Suprapubic skin (tissue), 4 donors: ENCODE data around the gene A3GALT2. TPM values are rescaled to one million over a fixed set of nuclear protein-coding genes. Genes with fewer than 3 reads are reported as not detected.
A peak's percentile ranks its signal among the peaks of the same experiment; 100 is the strongest.

Source experiments
- DNase-seq, 2 donors: peaks; one replicate each; pipeline ENCODE4 v3.0.0-alpha.2; 2019; ENCODE audit warnings: low spot score in 2 of 2
- H3K27ac ChIP-seq: fragments of 200-600 bp; sonication (generic); one replicate; pipeline ENCODE4 v1.5.1; 2019
- H3K27me3 ChIP-seq: fragments of 200-600 bp; sonication (generic); one replicate; pipeline ENCODE4 v1.5.1; 2019
- H3K36me3 ChIP-seq: fragments of 200-600 bp; sonication (generic); one replicate; pipeline ENCODE4 v1.5.1; 2019
- H3K4me1 ChIP-seq: fragments of 200-600 bp; sonication (generic); one replicate; pipeline ENCODE4 v1.5.1; 2019
- H3K4me3 ChIP-seq: fragments of 200-600 bp; sonication (generic); one replicate; pipeline ENCODE4 v1.5.1; 2019; ENCODE audit warnings: mild to moderate bottlenecking
- H3K9me3 ChIP-seq: fragments of 200-600 bp; sonication (generic); one replicate; pipeline ENCODE4 v1.5.1; 2019
- EP300 ChIP-seq: sonication (generic); formaldehyde crosslinking; IDR thresholded peaks from one replicate; pipeline ENCODE4 v1.6.1; 2017; ENCODE audit warnings: antibody characterized with exemption
- POLR2A ChIP-seq, 2 donors: fragments of 450-650 bp; IDR thresholded peaks; one replicate each; pipeline ENCODE4 v1.6.1; 2017; ENCODE audit warnings: antibody characterized with exemption in 2 of 2, mild to moderate bottlenecking in 2 of 2, moderate library complexity in 2 of 2
- POLR2AphosphoS5 ChIP-seq, 3 donors: sonication (generic); formaldehyde crosslinking; IDR thresholded peaks; one replicate each; pipeline ENCODE4 v1.6.1; 2017; ENCODE audit warnings: antibody characterized with exemption in 3 of 3
- WGBS: methylation state at CpG from one replicate; pipeline ENCODE4 v1.1.5; 2018; 5-methylcytosine and 5-hydroxymethylcytosine counted together
- total RNA-seq, 4 donors: library from RNA; depleted of rRNA; stranded (reverse); fragments of >200 nt; gene quantifications; one replicate each; pipeline ENCODE4 v1.1.0, GENCODE V29; 2016
- TF ChIP-seq, protein P1 (sequence below), 2 donors: fragments of 200-600 bp in 1 of 2; fragments of 450-650 bp in 1 of 2; sonication (generic) in 1 of 2; IDR thresholded peaks; one replicate each; pipeline ENCODE4 v1.5.1; 2016 to 2019; ENCODE audit warnings: antibody characterized with exemption in 2 of 2, mild to moderate bottlenecking in 1 of 2, moderate library complexity in 1 of 2

A3GALT2 gene
- total RNA-seq, 4 donors from 2014 or later, result not detected

GRCh38 chr1:33273406-33273805 lies 47.5 kb downstream of the A3GALT2 start:
- 84% methylated on average over 3 of the region's 3 CpGs for WGBS
- Histone ChIP-seq H3K4me1 (peaks cover 27% of the 10 kb centered on the region), H3K27ac (no peak overlapping the region), H3K9me3 (no peaks in the 10 kb centered on the region), H3K4me3 (no peak overlapping the region), H3K27me3 (no peaks in the 10 kb centered on the region), H3K36me3 (peaks cover 34% of the 10 kb centered on the region)
- TF ChIP-seq POLR2A (IDR thresholded peaks at IDR 0.05) (no peak), POLR2AphosphoS5 (IDR thresholded peaks at IDR 0.05) (no peak), EP300 (no peak)
- TF ChIP-seq, protein P1, sequence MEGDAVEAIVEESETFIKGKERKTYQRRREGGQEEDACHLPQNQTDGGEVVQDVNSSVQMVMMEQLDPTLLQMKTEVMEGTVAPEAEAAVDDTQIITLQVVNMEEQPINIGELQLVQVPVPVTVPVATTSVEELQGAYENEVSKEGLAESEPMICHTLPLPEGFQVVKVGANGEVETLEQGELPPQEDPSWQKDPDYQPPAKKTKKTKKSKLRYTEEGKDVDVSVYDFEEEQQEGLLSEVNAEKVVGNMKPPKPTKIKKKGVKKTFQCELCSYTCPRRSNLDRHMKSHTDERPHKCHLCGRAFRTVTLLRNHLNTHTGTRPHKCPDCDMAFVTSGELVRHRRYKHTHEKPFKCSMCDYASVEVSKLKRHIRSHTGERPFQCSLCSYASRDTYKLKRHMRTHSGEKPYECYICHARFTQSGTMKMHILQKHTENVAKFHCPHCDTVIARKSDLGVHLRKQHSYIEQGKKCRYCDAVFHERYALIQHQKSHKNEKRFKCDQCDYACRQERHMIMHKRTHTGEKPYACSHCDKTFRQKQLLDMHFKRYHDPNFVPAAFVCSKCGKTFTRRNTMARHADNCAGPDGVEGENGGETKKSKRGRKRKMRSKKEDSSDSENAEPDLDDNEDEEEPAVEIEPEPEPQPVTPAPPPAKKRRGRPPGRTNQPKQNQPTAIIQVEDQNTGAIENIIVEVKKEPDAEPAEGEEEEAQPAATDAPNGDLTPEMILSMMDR (IDR thresholded peaks at IDR 0.05), result no peak
- DNase-seq, result peak in 1 of 2 donors; percentile 44

DNA sequence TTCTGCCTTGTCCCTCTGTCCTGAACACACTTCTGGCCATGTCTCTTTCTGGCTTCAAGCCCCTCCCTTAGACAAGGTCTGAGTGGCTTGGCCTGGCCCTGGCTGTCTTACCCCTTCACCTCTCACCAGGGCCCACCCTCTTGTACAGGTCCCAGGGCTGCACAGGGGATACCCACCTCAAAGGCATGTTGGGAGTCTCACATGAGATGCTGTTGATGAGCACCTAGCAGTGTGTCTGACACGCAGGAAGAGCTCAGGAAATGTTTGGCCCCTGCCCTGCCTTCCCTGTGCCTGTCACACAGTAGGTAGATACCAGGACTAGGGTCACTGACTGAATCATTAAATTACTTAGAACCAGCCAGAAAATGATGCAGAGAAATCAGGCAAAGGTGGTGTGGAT lies 48.0 kb downstream of the A3GALT2 start:
- Histone ChIP-seq H3K27ac (no peak overlapping the region), H3K4me3 (no peak overlapping the region), H3K36me3 (peaks cover 30% of the 10 kb centered on the region), H3K4me1 (peaks cover 32% of the 10 kb centered on the region), H3K27me3 (no peaks in the 10 kb centered on the region), H3K9me3 (no peaks in the 10 kb centered on the region)
- TF ChIP-seq EP300 (no peak), POLR2A (IDR thresholded peaks at IDR 0.05) (no peak), POLR2AphosphoS5 (IDR thresholded peaks at IDR 0.05) (no peak)
- TF ChIP-seq, protein P1 (IDR thresholded peaks at IDR 0.05), result no peak
- DNase-seq, result peak in 1 of 2 donors; percentile 45
- 80% methylated on average over 1 of the region's 1 CpG for WGBS

DNA sequence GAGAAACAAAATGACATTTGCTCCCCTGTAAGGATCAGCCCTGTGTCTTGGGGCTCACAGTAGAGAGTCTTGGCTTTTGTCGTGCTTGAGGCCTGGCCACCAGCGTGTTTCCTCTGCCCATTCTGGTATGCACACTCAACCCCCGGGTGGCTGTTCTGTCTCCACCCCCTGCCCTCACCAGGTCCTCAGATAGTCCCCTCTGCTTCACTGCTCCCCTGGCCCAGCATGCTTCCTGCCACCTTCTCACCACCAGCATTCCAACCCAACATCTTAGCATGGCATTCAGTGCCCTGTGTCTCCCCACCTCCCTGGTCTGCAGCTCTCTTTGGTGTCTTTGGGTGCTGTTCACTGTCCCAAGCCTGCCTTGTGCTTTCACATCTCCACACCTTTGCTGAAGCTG lies 48.4 kb downstream of the A3GALT2 start:
- H3K4me3 ChIP-seq, result no peak overlapping the region
- no peaks in the 10 kb centered on the region for H3K9me3 ChIP-seq
- H3K27ac ChIP-seq, result no peak overlapping the region
- peaks cover 32% of the 10 kb centered on the region for H3K4me1 ChIP-seq
- 78% methylated on average over 3 of the region's 3 CpGs for WGBS
- H3K36me3 ChIP-seq, result peaks cover 26% of the 10 kb centered on the region
- DNase-seq, result peak in 1 of 2 donors; percentile 62
- TF ChIP-seq, protein P1 (IDR thresholded peaks at IDR 0.05), result no peak
- no peak for TF ChIP-seq POLR2A (IDR thresholded peaks at IDR 0.05)
- TF ChIP-seq EP300, result no peak
- no peak for TF ChIP-seq POLR2AphosphoS5 (IDR thresholded peaks at IDR 0.05)
- no peaks in the 10 kb centered on the region for H3K27me3 ChIP-seq

DNA sequence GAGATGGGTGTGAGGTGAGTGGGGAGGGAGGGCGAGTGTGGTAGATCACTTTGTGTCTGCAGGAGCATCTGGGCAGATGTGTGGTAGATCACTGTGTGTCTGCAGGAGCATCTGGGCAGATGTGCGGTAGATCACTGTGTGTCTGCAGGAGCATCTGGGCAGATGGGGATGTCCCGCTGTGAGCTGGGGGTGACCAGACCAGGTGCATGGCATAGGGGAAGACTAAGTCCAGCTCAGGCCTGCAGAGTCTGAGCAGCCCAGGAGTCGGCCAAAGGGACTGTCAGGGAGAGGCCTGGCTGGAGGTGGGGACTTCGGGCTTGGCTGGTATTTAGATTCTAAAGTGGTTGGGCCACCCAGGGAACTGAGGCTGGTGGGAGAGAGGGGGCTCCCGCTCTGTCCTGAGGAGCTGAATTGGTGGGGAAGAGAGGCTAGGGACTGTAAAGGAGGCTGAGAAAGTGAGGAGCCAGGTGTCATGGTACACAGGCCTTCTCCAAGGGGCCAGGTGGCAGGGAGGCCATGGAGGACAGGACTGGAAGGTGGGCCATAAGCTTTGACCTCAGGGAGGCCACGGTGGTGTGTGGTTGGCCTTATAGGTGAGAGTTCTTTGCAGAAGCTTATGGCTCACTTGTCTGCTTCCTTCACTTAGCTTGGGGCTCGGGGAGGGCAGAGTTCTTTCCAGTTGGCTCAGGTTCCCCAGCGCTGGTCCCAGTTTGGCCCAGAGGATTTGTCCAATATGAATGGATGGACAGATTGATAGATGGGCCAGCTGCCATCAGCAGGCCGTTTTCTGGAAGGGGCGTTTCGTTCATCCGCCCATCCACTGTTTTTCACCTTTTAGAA lies 49.0 kb downstream of the A3GALT2 start:
- DNase-seq, result peak; percentile 48 to 73
- Histone ChIP-seq H3K4me3 (no peak overlapping the region), H3K27me3 (no peaks in the 10 kb centered on the region), H3K4me1 (peaks cover 32% of the 10 kb centered on the region), H3K36me3 (peaks cover 20% of the 10 kb centered on the region), H3K9me3 (no peaks in the 10 kb centered on the region), H3K27ac (no peak overlapping the region)
- TF ChIP-seq POLR2A (IDR thresholded peaks at IDR 0.05) (no peak), POLR2AphosphoS5 (IDR thresholded peaks at IDR 0.05) (no peak), EP300 (no peak)
- TF ChIP-seq, protein P1 (IDR thresholded peaks at IDR 0.05), result no peak
- 90% methylated on average over 13 of the region's 13 CpGs for WGBS

DNA sequence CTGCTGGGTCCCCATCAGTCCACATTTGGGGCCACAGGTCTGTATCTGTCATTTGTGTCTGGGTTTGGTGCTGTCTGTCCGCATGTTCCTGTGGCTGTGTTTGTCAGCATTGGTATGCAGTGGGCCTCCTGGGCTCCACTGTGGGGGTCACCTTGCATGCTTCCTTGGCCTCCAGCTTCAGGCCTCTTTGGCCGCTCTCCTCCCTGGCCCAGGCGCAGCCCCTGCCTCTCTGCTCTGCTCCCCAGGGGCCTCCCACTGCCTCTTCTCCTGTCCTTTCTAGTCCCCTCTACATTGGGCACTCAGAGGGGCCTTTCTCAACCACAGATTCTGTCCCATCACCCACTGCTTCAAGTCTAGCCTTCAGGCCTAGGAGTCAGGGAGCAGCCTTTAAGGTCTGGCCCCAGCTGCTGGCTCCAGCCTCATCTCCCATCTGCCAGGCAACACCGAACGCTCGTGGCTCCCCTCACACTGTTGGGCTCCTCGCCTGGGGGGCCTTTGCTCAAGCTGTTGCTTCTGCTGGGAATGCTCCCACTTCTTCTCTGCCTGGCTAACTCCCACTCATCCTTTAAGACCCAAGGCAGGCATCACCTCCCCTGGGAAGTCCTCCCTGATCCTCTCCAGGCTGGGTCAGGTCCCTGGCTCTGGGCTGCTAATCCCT lies 50.0 kb downstream of the A3GALT2 start:
- 83% methylated on average over 7 of the region's 7 CpGs for WGBS
- peaks cover 32% of the 10 kb centered on the region for H3K4me1 ChIP-seq
- H3K9me3 ChIP-seq, result no peaks in the 10 kb centered on the region
- H3K27ac ChIP-seq, result no peak overlapping the region
- H3K27me3 ChIP-seq, result no peaks in the 10 kb centered on the region
- H3K4me3 ChIP-seq, result no peak overlapping the region
- H3K36me3 ChIP-seq, result peaks cover 10% of the 10 kb centered on the region
- TF ChIP-seq EP300, result no peak
- TF ChIP-seq POLR2AphosphoS5 (IDR thresholded peaks at IDR 0.05), result no peak
- TF ChIP-seq POLR2A (IDR thresholded peaks at IDR 0.05), result no peak
- TF ChIP-seq, protein P1 (IDR thresholded peaks at IDR 0.05), result no peak
- DNase-seq, result peak; percentile 46 to 47
